ENCODE data around the gene IPCEF1. TPM values are rescaled to one million over a fixed set of nuclear protein-coding genes. Genes with fewer than 3 reads are reported as not detected.

Gene IPCEF1
- total and polyA plus RNA-seq, 2 of the 8 experiments (the other 6 are each of a cell fraction or from before 2014, with no cell fraction given): 0.41 to 0.78 TPM

DNA sequence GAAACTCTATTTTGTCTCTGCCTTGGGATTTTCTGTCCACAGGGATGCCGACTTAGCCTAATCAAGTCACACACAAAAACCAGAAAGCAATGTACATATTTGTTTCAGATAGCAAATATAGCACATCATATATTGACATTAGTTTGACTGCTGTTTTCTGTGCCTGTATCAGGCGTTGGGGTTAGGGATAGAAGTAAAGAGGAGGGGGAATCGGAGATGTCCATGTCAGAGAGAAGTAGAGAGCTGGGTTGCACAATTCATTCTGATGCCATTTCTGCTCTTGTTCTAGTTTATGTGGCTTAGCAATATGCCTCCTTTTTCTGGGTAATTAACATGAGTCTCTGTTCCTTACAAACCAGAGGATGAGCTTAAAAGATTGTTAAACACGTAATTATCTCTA, 14.7 kb upstream of the IPCEF1 start:
- H2AFZ ChIP-seq (ENCODE audit: low read length): no peak overlapping the region
- no peak for FAIRE-seq

More for the DNA sequence above, 14.7 kb upstream of the IPCEF1 start:
- Histone ChIP-seq H2AK5ac (ENCODE audit: low read depth, low read length) (no peak overlapping the region), H2BK5ac (ENCODE audit: low read depth, low read length) (no peak overlapping the region), H2BK12ac (ENCODE audit: low read depth, low read length) (no peak overlapping the region), H4K20me1 (replicated peaks in 1 of 2; ENCODE audit: control insufficient read depth in 1 of 2, insufficient read depth in 2 of 2, low read length in 2 of 2) (no peaks in the 10 kb centered on the region), H4K91ac (replicated peaks; ENCODE audit: insufficient read length, low read length) (no peak overlapping the region), H4K5ac (ENCODE audit: insufficient read length, low read depth, low read length) (no peak overlapping the region), H3K79me1 (ENCODE audit: low read depth, low read length) (no peaks in the 10 kb centered on the region), H3K4ac (replicated peaks; ENCODE audit: insufficient read length, low read depth, low read length) (no peak overlapping the region), H3K23me2 (ENCODE audit: low read depth, low read length) (no peaks in the 10 kb centered on the region; the same call in 1 of the 2 replicates), H3K79me2 (ENCODE audit: control insufficient read depth in 1 of 2, insufficient read depth in 2 of 2, low read length in 2 of 2) (no peaks in the 10 kb centered on the region), H3K4me3 (ENCODE audit: extremely low read depth in 1 of 4, insufficient read depth in 2 of 4, low read depth in 3 of 4, low read length in 4 of 4) (no peak overlapping the region), H3K9me3 (ENCODE audit: insufficient read depth in 2 of 2, low read depth in 1 of 2, low read length in 1 of 2) (peaks cover 0 to 5% of the 10 kb centered on the region in 2 experiments; a peak in 1 of 4 replicates), H2BK20ac (ENCODE audit: low read length) (no peak overlapping the region), H3K18ac (ENCODE audit: extremely low read depth, low read length) (no peak overlapping the region), H4K8ac (ENCODE audit: extremely low read depth, insufficient read depth, low read length) (no peak overlapping the region), H3K27ac (ENCODE audit: low read depth, low read length) (no peak overlapping the region), H3K23ac (ENCODE audit: insufficient read length) (no peak overlapping the region), H3K36me3 (ENCODE audit: control insufficient read depth in 2 of 4, insufficient read depth in 4 of 4, low read length in 3 of 4) (no peaks in the 10 kb centered on the region), H3K27me3 (replicated peaks in 1 of 4; ENCODE audit: control insufficient read depth in 3 of 4, extremely low read depth in 1 of 4, insufficient read depth in 3 of 4, low read length in 3 of 4) (no peaks in the 10 kb centered on the region), H3K56ac (replicated peaks; ENCODE audit: insufficient read length, low read depth, low read length) (no peak overlapping the region), H3K14ac (ENCODE audit: insufficient read length) (no peak overlapping the region), H3K9ac (replicated peaks in 1 of 4; ENCODE audit: extremely low read depth in 1 of 4, low read depth in 3 of 4, low read length in 3 of 4) (no peak overlapping the region), H3K4me2 (ENCODE audit: insufficient read depth in 1 of 2, low read depth in 2 of 2, low read length in 2 of 2) (no peak overlapping the region), H3K4me1 (replicated peaks in 1 of 4; ENCODE audit: control insufficient read depth in 3 of 4, insufficient read depth in 4 of 4, low read length in 3 of 4) (no peaks in the 10 kb centered on the region), H2BK15ac (ENCODE audit: low read length) (no peak overlapping the region), H2BK120ac (replicated peaks; ENCODE audit: low read depth, low read length) (no peak overlapping the region)
- ChIA-PET POLR2A (ENCODE audit: partially characterized antibody) (no interaction called here), CTCF (ENCODE audit: partially characterized antibody) (interaction anchor here (0.6 to 2.0 kb wide), 14 partner anchors 9 to 335 kb away, joined by 3 to 11 read pairs (median 3); no protein-coding TSS in a partner anchor)
- DNase-seq (ENCODE audit: low read depth in 1 of 2, low spot score in 2 of 2): no peak
- TF ChIP-seq NANOG (IDR thresholded peaks at IDR 0.05; ENCODE audit: insufficient read depth, low read depth, low read length, poor library complexity, severe bottlenecking) (no peak), CREB1 (IDR thresholded peaks at IDR 0.05) (no peak), RAD21 (IDR thresholded peaks at IDR 0.05 in 1 of 2, conservative IDR thresholded peaks at IDR 0.05 in 1 of 2; ENCODE audit: low read depth in 2 of 2, low read length in 2 of 2) (no peak)
- TF ChIP-seq, protein P1, sequence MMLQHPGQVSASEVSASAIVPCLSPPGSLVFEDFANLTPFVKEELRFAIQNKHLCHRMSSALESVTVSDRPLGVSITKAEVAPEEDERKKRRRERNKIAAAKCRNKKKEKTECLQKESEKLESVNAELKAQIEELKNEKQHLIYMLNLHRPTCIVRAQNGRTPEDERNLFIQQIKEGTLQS (IDR thresholded peaks at IDR 0.05; ENCODE audit: insufficient read depth, low read depth, low read length): no peak
- WGBS, 2 experiments (ENCODE audit: extremely low coverage in 1 of 2, insufficient coverage in 1 of 2, insufficient read length in 1 of 2, insufficient replicate concordance in 2 of 2, low coverage in 1 of 2, low lambda C conversion rate in 2 of 2, missing lambda C conversion rate in 1 of 2): 80% methylated on average over 4 of the region's 4 CpGs; no CpG with 5 or more reads in 1 of the 2 experiments
